Heart left ventricle (tissue), 16 donors: ENCODE results near the gene TECPR2. TPM values are rescaled to one million over a fixed set of nuclear protein-coding genes. Genes with fewer than 3 reads are reported as not detected.

ENCODE experiments used
- ATAC-seq, 4 donors: fragments of 200-7000 bp; cut with Tn5 transposase; one replicate each; pipeline ENCODE4 v1.9.1; 2020 to 2022; ENCODE audit warnings: moderate library complexity in 4 of 4, mild to moderate bottlenecking in 3 of 4, moderate number of reproducible peaks in 1 of 4
- DNase-seq, 5 donors: peaks; one replicate each; pipeline ENCODE4 v3.0.0-alpha.2; 2020
- H3K27ac ChIP-seq, 12 donors: fragments of 200-600 bp; sonication (generic) in 4 of 12; one replicate each; pipeline versions ENCODE4 v1.5.0 to v1.8.0; 2016 to 2022; ENCODE audit warnings: mild to moderate bottlenecking in 2 of 12
- H3K27me3 ChIP-seq, 9 donors: fragments of 200-600 bp; sonication (generic) in 2 of 9; one replicate each; pipeline versions ENCODE4 v1.5.1 to v1.8.0; 2016 to 2022; ENCODE audit warnings: mild to moderate bottlenecking in 3 of 9
- H3K36me3 ChIP-seq, 9 donors: fragments of 200-600 bp; sonication (generic) in 2 of 9; one replicate each; pipeline versions ENCODE4 v1.5.0 to v1.8.0; 2018 to 2022; ENCODE audit warnings: mild to moderate bottlenecking in 2 of 9
- H3K4me1 ChIP-seq, 12 donors: fragments of 200-600 bp; sonication (generic) in 4 of 12; one replicate each; pipeline versions ENCODE4 v1.5.0 to v1.8.0; 2016 to 2022; ENCODE audit warnings: mild to moderate bottlenecking in 3 of 12
- H3K4me3 ChIP-seq, 12 donors: fragments of 200-600 bp; sonication (generic) in 4 of 12; one replicate each; pipeline versions ENCODE4 v1.5.0 to v1.8.0; 2017 to 2022; ENCODE audit warnings: mild to moderate bottlenecking in 9 of 12, moderate library complexity in 4 of 12
- H3K9me3 ChIP-seq, 12 donors: fragments of 200-600 bp; sonication (generic) in 4 of 12; one replicate each; pipeline versions ENCODE4 v1.5.0 to v1.8.0; 2016 to 2022; ENCODE audit warnings: mild to moderate bottlenecking in 1 of 12
- POLR2A ChIP-seq, 2 donors: fragments of 450-650 bp; IDR thresholded peaks; one replicate each; pipeline ENCODE4 v1.6.1; 2017; ENCODE audit warnings: antibody characterized with exemption in 2 of 2, mild to moderate bottlenecking in 2 of 2, moderate library complexity in 2 of 2
- WGBS, 4 donors: extraction: QIAGEN DNeasy Blood & Tissue Kit in 2 of 4; methylation state at CpG; one replicate each; pipeline versions ENCODE4 v1.1.5 to v1.1.7; 2013 to 2018; 5-methylcytosine and 5-hydroxymethylcytosine counted together
- intact Hi-C, 10 donors: fragments of 100-400 bp; cut with DNase I; formaldehyde crosslinking; loops; one replicate each; pipeline versions ENCODE4 v1.11.1 to v1.14.2; 2022
- polyA plus RNA-seq, 2 donors: library from polyadenylated mRNA; stranded (reverse); fragments of 200-250 nt; gene quantifications; one replicate each; pipeline ENCODE4 v1.2.3, GENCODE V29; 2013
- total RNA-seq, 9 donors: library from RNA; depleted of rRNA in 2 of 9; stranded (reverse); fragments of >200 nt in 2 of 9; fragmentation: NEBNext Ultra II Directional in 3 of 9; extraction: Animal tissue kit (Norgen Biotek cat#: 25700) in 3 of 9; gene quantifications; one replicate each; pipeline versions ENCODE4 v1.1.0 to v1.2.4, GENCODE V29; 2016 to 2023
- TF ChIP-seq, protein P1 (sequence below), 12 donors: fragments of 200-600 bp; sonication (generic) in 4 of 12; IDR thresholded peaks; one replicate each; pipeline versions ENCODE4 v1.5.0 to v1.8.0; 2018 to 2022; ENCODE audit warnings: antibody characterized with exemption in 12 of 12, mild to moderate bottlenecking in 5 of 12
- donor health status: ischemic (EF 13 %, LVEDD 7.1; RV severe dilation, severe dysfunction).
- donor health status: healthy with polysubstance abuse.
- donor health status: DM: no; HTN: yes; CAD: no.
- donor health status: DM: no; HTN: no; CAD: no.
- donor health status: ischemic (EF 25% LVEDD 6.9; RV normal size, moderate dysfunction).
- donor health status: ischemic (EF 25% LVEDD 5.7; RV mildly dilated, moderate dysfunction).
- donor health status: healthy.
- donor health status: DM: yes; HTN: yes; CAD: no.
- donor health status: ischemic (EF 35%, LVEDD 5.7; RV mildly dilated, moderate dysfunction).
- donor health status: nonischemic (EF 11% LVEDD 7.7; RV severe dilation, severe dysfunction).
- donor health status: DM: yes; HTN: yes; CAD: no.
- donor health status: PGD.
- donor health status: ischemic (EF 29% LVEDD 5.4; RV normal size, mild dysfunction).
- donor health status: nonischemic (EF 23%, LVEDD 6.1; RV moderate dilation, normal function).

TECPR2 gene
- total and polyA plus RNA-seq, 11 donors: 9.9 to 30.6 (median 22.3) TPM

DNA sequence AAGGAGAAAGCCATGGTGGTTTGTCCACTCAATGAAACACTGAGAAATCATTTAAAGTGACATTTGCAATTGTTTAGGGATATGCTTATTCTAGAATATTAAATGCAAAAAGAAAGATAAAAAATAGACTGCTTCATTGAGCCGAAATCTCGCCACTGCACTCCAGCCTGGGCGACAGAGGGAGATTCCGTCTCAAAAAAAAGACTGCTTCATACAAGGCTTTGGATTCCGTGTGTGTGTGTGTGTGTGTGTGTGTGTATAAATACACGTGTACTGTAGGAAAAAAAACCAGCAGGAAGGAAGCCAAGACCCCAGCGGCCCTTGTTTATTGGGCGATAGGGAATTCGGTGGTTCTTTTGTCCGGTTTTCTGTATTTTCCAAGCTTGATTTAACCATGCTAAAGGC is 46.4 kb upstream of the TECPR2 start:
- DNase-seq: peak in 4 of 5 donors; percentile 31 to 64 (median 52)
- H3K27me3 ChIP-seq: no peaks in the 10 kb centered on the region
- intact Hi-C loops: loop anchor here in 8 of 10 donors (5.0 to 10.0 kb wide), 12 partner anchors 46 to 612 kb away; partner anchors contain the start of genes DYNC1H1 (in 5 of the 8), CINP (in 2 of the 8), HSP90AA1 (in 2 of the 8) and TECPR2 (in 2 of the 8)
- 1 to 4% (median 2%) methylated on average over 10 of the region's 10 CpGs for WGBS, 4 donors
- TF ChIP-seq, protein P1, sequence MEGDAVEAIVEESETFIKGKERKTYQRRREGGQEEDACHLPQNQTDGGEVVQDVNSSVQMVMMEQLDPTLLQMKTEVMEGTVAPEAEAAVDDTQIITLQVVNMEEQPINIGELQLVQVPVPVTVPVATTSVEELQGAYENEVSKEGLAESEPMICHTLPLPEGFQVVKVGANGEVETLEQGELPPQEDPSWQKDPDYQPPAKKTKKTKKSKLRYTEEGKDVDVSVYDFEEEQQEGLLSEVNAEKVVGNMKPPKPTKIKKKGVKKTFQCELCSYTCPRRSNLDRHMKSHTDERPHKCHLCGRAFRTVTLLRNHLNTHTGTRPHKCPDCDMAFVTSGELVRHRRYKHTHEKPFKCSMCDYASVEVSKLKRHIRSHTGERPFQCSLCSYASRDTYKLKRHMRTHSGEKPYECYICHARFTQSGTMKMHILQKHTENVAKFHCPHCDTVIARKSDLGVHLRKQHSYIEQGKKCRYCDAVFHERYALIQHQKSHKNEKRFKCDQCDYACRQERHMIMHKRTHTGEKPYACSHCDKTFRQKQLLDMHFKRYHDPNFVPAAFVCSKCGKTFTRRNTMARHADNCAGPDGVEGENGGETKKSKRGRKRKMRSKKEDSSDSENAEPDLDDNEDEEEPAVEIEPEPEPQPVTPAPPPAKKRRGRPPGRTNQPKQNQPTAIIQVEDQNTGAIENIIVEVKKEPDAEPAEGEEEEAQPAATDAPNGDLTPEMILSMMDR (IDR thresholded peaks at IDR 0.05): no peak
- TF ChIP-seq POLR2A (IDR thresholded peaks at IDR 0.05): no peak
- H3K27ac ChIP-seq: peak overlapping the region; percentile 15 to 97 (median 93)
- peak overlapping the region; percentile 27 to 74 (median 56) for H3K4me3 ChIP-seq
- H3K4me1 ChIP-seq: peaks cover 0 to 56% (median 31%) of the 10 kb centered on the region in 12 donors
- no peaks in the 10 kb centered on the region for H3K36me3 ChIP-seq
- no peak for ATAC-seq
- no peaks in the 10 kb centered on the region for H3K9me3 ChIP-seq

DNA sequence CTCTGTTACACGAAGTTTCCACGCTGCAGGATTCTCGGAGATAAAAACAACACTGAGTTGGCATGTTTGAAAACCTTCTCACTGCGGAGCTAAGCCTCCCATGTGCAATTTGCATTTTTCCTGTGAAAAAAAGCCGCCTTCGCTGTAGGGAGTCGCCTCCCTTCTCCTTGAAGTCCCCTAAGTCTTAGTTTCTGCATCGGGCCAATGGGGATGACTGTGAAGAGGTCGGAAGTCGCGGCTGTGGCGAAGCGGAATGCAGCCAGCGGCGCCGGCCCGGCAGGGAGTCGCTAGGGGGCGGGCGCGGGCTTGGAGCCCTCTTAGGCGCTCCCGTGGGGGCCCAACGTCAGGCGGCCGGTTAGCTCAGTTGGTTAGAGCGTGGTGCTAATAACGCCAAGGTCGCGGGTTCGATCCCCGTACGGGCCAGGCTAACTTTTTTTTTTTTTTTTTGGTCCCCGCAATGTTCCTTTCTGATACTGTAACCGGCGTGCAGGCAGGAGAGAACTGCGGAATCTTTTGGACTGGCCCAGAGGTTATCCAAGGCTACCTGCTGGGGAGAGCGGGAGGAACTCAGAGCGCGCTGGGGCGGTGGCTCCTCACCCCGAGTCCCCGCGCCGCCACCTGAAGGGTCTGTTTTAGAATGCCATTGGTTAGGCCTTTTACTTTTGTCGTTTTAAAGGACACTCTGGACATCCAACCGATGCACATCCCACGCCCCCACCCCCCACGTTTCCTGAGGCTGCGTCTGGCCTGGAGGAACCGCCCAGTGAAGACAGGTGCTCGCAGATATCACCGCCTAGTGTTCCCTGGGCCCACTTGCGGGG is 45.8 kb upstream of the TECPR2 start:
- ATAC-seq: peak; percentile 70 to 83 (median 80)
- 1 to 3% (median 2%) methylated on average over 43 to 54 of the region's 54 CpGs for WGBS, 4 donors
- peak overlapping the region; percentile 27 to 74 (median 56) for H3K4me3 ChIP-seq
- peak; percentile 92 to 97 (median 94) for DNase-seq
- H3K27me3 ChIP-seq: no peaks in the 10 kb centered on the region
- intact Hi-C loops: loop anchor here in 8 of 10 donors (5.0 to 10.0 kb wide), 12 partner anchors 45 to 612 kb away; partner anchors contain the start of genes DYNC1H1 (in 5 of the 8), CINP (in 2 of the 8), HSP90AA1 (in 2 of the 8) and TECPR2 (in 2 of the 8)
- no peaks in the 10 kb centered on the region for H3K9me3 ChIP-seq
- no peaks in the 10 kb centered on the region for H3K36me3 ChIP-seq
- peak overlapping the region; percentile 49 to 97 (median 94) for H3K27ac ChIP-seq
- TF ChIP-seq POLR2A (IDR thresholded peaks at IDR 0.05): peak in 1 of 2 donors; percentile 30
- TF ChIP-seq, protein P1 (IDR thresholded peaks at IDR 0.05): peak; percentile 60 to 95 (median 82)
- peaks cover 0 to 56% (median 31%) of the 10 kb centered on the region in 12 donors for H3K4me1 ChIP-seq

DNA sequence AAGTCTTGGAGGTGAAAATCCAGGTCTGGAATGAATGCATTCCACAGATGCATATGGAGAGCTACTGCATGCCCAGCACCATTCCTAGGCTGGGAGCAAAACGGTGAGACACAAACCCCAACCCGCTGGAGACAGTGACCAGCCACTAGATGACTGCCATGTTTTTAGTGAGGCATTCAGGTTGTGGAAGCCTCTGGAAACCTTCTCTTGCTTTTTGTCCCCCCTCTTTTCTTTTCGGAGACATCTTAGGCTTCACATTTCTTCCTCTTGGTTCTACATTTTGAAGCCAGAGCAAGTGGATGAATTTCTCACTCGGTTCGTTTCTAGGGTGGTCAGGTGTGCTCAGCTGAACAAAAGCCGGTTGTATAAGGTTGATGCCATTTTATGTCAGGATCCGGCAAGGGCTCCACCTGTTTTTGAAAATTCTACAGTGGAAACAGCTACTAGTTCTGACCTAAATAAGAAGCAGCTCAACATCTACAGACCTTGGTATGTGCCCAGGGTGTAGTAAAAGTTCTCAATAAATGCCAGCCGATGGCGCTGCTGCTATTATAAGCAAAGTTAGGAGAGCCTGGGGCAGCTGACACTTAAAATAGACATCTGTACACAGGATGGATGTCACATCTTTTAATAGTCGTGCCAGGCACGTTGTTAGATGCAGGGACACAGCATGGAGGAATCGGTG is 45.0 kb upstream of the TECPR2 start:
- peaks cover 0 to 6% (median 0%) of the 10 kb centered on the region in 9 donors for H3K36me3 ChIP-seq
- H3K9me3 ChIP-seq: no peaks in the 10 kb centered on the region
- peak overlapping the region; percentile 49 to 97 (median 94) for H3K27ac ChIP-seq
- H3K27me3 ChIP-seq: no peaks in the 10 kb centered on the region
- ATAC-seq: peak; percentile 17 to 45 (median 42)
- peaks cover 0 to 56% (median 31%) of the 10 kb centered on the region in 12 donors for H3K4me1 ChIP-seq
- H3K4me3 ChIP-seq: peak overlapping the region; percentile 27 to 74 (median 56)
- intact Hi-C loops: loop anchor here in 8 of 10 donors (2.0 to 10.0 kb wide), 13 partner anchors 45 to 613 kb away; partner anchors contain the start of genes DYNC1H1 (in 5 of the 8), CINP (in 2 of the 8), HSP90AA1 (in 2 of the 8) and TECPR2 (in 2 of the 8)
- WGBS, 4 donors: 33 to 52% (median 48%) methylated on average over 12 of the region's 12 CpGs
- TF ChIP-seq, protein P1 (IDR thresholded peaks at IDR 0.05): peak in 5 of 12 donors; percentile 13 to 34 (median 26)
- TF ChIP-seq POLR2A (IDR thresholded peaks at IDR 0.05): no peak
- DNase-seq: peak in 4 of 5 donors; percentile 57 to 81 (median 68)
